ENCODE results near the gene PARP8.
"Not testable (repeated sequence)": the region's sequence is repeated elsewhere in the genome, so short reads cannot be mapped to it uniquely, and the experiment has no call there.

PARP8 gene

GRCh38 chr5:50684721-50685120, 18.3 kb downstream of the PARP8 start:
- no peak for DNase-seq

- no peak for DNase-seq
These were observed 21.1 kb downstream of the PARP8 start for GRCh38 chr5:50687548-50687947.

- DNase-seq, result no peak
These were observed 25.1 kb downstream of the PARP8 start for GRCh38 chr5:50691399-50692016.

GRCh38 chr5:50694027-50694590, 27.7 kb downstream of the PARP8 start:
- DNase-seq, result no peak

DNA sequence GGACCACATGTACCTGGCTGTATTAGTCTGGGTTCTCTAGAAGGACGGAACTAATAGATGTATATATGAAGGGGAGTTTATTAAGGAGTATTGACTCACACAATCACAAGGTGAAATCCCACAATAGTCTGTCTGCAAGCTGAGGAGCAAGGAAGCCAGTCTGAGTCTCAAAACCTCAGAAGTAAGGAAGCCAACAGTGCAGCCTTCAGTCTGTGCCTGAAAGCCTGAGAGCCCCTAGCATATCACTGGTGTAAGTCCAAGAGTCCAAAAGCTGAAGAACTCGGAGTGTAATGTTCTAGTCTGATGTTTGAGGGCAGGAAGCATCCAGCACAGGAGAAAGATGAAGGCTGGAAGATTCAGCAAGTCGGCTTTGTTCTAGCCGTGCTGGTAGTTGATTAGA, 28.2 kb downstream of the PARP8 start:
- DNase-seq, result not testable (repeated sequence)

- no peak for DNase-seq
These were observed 31.3 kb downstream of the PARP8 start for GRCh38 chr5:50697739-50698138.

- no peak for DNase-seq
These were observed 33.3 kb downstream of the PARP8 start for GRCh38 chr5:50699737-50700136.

- DNase-seq, result no peak
These were observed 34.3 kb downstream of the PARP8 start for GRCh38 chr5:50700706-50701105.

- DNase-seq, result no peak
These were observed 36.4 kb downstream of the PARP8 start for GRCh38 chr5:50702615-50703366.

DNA sequence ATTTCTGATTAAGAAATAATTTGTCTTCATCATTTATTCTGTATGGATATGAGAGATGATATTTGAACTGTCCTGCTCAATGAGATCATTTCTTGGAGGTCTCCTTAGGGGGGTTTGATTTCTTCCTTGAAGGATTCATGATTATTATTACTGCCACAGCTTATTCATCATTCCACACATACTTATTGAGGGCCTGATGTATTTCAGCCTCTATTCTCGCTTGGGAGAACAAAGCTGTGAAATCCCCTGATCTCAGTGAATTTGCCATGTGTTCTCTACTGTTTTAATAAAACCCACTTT, 36.9 kb downstream of the PARP8 start:
- DNase-seq, result no peak

- DNase-seq, result no peak
These were observed 38.3 kb downstream of the PARP8 start for GRCh38 chr5:50704730-50705129.

GRCh38 chr5:50709471-50709870, 43.0 kb downstream of the PARP8 start:
- DNase-seq, result no peak

DNA sequence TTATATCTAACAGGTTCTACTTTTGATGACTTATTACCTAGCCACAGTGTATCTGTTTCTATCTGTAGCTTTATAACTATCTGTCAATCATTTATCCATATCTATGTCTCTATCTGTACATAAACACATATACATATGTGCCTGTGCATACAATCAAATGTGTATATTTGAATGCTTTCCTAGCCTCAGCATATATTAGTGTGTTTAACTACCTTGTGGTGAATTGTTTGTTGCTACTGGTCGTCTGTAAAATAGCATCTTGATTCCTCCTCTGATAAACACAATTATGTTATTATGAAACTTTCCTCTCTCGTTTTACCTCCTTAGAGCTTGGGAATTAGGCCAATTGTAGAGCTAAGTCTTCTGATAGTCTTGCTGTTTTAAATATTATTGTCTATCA, 44.4 kb downstream of the PARP8 start:
- DNase-seq, result no peak

- peak; percentile 30 for DNase-seq
These were observed 44.8 kb downstream of the PARP8 start for GRCh38 chr5:50711280-50711679.

GRCh38 chr5:50712479-50712878, 46.0 kb downstream of the PARP8 start:
- no peak for DNase-seq

DNA sequence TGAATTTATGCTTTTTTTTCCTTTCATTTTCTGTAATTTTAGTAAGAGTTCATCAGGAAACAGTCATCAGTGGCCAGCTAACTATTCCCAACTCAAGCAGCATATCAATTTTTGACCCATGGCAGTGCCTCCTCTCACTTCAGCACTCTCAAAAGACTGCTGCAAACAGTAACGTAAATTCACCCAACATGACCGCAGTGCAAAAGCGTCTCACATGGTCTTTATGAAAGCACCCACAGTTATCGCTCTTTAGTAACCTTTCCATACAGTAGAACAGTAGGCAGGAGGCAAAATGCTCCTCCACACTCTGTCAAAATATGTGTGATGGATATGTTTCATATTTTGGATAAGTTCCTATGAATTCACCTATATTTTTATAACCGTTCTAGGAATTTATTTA, 48.6 kb downstream of the PARP8 start:
- DNase-seq, result no peak

GRCh38 chr5:50716134-50716533, 49.7 kb downstream of the PARP8 start:
- no peak for DNase-seq

DNA sequence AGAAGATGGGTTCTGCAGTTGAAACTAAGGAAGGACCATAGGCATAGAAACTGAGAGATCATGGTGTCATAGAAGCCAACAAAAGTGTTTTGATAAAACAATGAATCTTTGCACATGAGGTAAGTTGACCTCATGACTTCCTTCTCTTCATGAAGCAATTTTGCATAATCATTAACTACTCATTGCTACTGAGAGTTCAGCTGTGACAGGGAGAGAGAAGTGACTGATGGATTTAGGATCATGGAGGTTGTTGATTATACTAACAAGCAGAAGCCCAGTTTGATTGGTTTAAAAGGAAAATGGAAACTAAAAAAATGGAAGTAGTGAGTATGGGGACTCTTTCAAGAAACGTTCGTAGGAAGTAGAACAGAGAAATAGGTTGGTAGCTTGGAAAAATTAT, 51.2 kb downstream of the PARP8 start:
- no peak for DNase-seq

DNA sequence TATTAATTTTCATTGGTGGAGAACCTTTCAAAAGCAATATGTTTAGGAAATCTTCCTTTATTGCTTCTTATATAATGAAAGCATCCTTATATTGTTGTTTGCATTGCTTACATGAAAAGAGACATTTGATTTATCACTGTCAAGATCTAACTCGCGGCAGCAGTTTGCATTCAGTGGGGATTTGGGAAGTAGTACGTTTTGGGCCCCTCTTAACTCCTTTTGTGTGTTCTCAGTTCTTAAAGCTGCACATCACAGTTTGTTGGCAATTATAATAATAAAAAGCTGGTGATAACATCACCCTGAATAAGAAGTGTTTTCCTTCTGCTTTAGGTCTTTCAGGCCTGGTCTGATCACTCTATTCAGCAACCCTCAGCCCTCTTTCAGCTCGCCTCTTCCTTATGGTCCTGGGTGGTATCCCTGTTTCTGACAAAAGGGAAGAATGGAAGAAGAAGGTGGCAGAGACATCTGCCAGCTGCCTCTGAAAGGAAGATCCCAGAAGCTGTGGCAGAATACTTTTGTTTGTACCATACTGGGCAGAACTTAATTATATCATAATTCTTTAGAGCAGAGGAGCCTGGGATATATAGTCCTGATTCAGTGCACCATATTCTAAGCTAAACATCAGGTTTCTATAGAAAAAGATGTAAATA, 53.7 kb downstream of the PARP8 start:
- no peak for DNase-seq

DNA sequence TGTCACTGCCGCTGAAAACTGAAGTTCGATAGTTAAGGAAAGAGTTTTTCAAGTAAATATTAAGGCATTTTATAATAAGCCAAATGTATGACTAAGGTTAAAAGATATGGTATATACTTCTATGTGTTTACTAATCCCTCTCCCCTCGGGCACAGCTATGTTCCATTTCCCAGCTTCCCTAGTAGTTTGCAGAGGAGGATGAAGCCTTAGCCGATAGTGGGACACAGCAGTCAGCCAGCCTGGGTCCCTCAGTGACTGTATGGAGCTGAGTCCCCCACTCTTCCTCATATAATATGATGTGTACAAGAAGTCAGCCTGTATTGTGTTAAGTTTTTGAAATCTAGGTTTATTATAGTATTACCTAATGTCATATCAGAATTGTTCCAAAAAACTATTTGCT, 55.8 kb downstream of the PARP8 start:
- no peak for DNase-seq

DNA sequence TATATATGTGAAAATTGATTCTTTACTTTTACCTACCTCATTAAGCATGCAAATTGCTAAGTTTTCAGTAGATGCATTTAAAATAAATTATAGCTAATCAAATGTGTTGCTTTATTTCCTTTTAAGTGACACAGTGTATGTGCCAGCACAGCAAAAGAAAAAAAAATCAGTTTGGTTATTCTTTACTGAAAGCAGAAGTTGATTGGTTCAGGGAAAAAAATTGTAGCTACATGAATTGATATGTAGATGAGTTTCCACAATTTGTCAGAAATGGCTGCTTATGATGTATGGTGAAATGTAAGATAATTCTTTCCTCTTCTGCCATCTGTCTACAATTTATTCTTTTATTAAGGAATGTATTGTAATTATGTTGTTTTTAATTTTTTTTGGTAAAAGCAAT, 57.8 kb downstream of the PARP8 start:
- no peak for DNase-seq

GRCh38 chr5:50725800-50726474, 59.5 kb downstream of the PARP8 start:
- no peak for DNase-seq

DNA sequence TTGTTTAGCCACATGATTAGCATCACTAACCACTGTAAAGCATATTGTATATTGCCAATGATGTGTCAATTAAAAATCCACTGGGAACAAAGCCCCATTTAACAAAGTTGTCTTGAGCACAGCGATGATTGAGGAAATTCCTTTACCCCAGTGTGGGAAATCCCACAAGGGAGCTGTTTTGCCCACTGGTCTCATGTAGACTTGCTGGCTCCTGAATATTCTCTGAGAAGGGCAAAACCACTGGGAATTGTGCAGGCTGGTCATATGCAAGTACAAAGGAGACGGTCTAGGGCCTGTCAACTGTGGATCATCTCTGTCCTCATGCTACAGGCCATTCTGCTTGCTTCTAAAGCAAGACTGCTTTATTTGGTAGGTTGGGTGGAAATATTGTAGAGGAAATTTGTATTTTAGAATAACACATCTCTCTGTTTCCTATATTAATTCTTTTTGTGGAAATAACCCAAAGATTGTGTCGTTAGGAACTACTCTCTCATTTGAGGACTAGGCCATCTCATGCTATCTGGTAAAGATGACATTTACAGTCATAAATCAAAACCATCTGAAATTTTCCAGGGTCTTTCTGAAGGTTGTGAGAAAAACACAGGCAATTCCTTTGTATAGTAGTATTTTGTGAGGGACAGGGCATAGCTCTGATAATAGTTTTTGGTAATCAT, 60.2 kb downstream of the PARP8 start:
- no peak for DNase-seq
